H1 (cell line): Measurements from ENCODE around the gene ITPK1. TPM values are rescaled to one million over a fixed set of nuclear protein-coding genes. Genes with fewer than 3 reads are reported as not detected.

Experiments used
- BRCA1 ChIP-seq: IDR thresholded peaks from 2 replicates; pipeline ENCODE4 v1.6.1; 2012; ENCODE audit warnings: low read depth, low read length, improper control_type of control experiment
- JUND ChIP-seq: IDR thresholded peaks from 2 replicates; pipeline ENCODE4 v1.6.1; 2011; ENCODE audit warnings: mild to moderate bottlenecking, improper control_type of control experiment, low read length
- POU5F1 ChIP-seq: IDR thresholded peaks from 2 replicates; pipeline ENCODE4 v1.6.1; 2011; ENCODE audit warnings: low read depth, mild to moderate bottlenecking, low read length, moderate library complexity
- SP2 ChIP-seq: IDR thresholded peaks from 2 replicates; pipeline ENCODE4 v1.6.1; 2012; ENCODE audit warnings: mild to moderate bottlenecking, low read length, inconsistent platforms
- polyA plus RNA-seq, 7 experiments: library from polyadenylated mRNA; depleted of rRNA in 3 of 7; stranded (reverse) in 5 of 7; unstranded in 2 of 7; fragments of >200 nt in 5 of 7; fragments of 200-250 nt in 2 of 7; gene quantifications; 1 replicate in 5 of 7; 2 replicates in 1 of 7; 4 replicates in 1 of 7; pipeline versions ENCODE4 v1.2.1 to v1.2.3, GENCODE V29; 2011 to 2013; ENCODE audit warnings: missing spikeins in 2 of 7, mixed read lengths in 2 of 7
- total RNA-seq: library from RNA; stranded (reverse); fragmentation: NEBNext Ultra II Directional; extraction: Animal tissue kit (Norgen Biotek cat#: 25700); gene quantifications from 2 replicates; pipeline ENCODE4 v1.2.1, GENCODE V29; 2021

ITPK1 gene
- total and polyA plus RNA-seq, 2 of the 8 experiments (the other 6 are each of a cell fraction or from before 2014, with no cell fraction given): 108 to 143 TPM

DNA sequence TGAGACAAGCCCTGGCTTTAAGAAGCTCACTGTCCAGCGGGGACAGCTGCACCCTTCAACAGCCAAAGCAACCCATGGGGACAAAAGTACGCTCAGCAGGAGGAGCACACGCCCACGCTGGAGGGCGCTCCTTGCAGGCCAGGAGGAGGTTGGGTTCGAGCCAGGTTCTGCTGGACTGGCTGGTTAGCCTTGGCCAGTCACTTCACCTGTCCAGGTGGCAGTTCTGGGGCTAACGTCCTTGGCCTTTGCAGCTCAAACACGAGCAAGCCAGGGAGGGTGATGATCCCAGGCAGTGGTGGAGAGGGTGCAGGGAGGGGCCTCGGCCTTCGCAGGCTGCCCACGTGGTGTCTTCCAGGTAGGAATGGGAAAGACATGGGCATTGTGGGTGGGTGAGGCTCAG, 179.6 kb downstream of the ITPK1 start (continued):
- no peak for TF ChIP-seq JUND
- TF ChIP-seq BRCA1: no peak
- no peak for TF ChIP-seq SP2
- no peak for TF ChIP-seq POU5F1
